K562 (cell line): ENCODE measurements around the gene TNIK. TPM values are rescaled to one million over a fixed set of nuclear protein-coding genes. Genes with fewer than 3 reads are reported as not detected.
A peak's percentile ranks its signal among the peaks of the same experiment; 100 is the strongest.

Experiments used
- BCOR ChIP-seq: fragments of 450-650 bp; IDR thresholded peaks from 2 replicates; pipeline ENCODE4 v1.6.1; 2016
- NR4A1 ChIP-seq, 2 experiments: fragments of 250-450 bp in 1 of 2; fragments of 450-650 bp in 1 of 2; sonication (Bioruptor Pico) in 1 of 2; IDR thresholded peaks; 2 replicates each; pipeline versions ENCODE4 v1.4.0 to v1.6.1; 2016 to 2020; ENCODE audit warnings: mild to moderate bottlenecking in 2 of 2, missing compliant biosample characterization in 1 of 2, missing genetic modification characterization in 1 of 2, moderate library complexity in 1 of 2
- PHB2 ChIP-seq: fragments of 450-650 bp; IDR thresholded peaks from 2 replicates; pipeline ENCODE4 v1.6.1; 2017; ENCODE audit warnings: low read depth
- PML ChIP-seq: IDR thresholded peaks from 2 replicates; pipeline ENCODE4 v1.6.1; 2012; ENCODE audit warnings: low read length, inconsistent platforms
- SRSF9 ChIP-seq: fragments of 200-400 bp; formaldehyde crosslinking; IDR thresholded peaks from 2 replicates; pipeline ENCODE4 v1.6.1; 2017; ENCODE audit warnings: low read depth, low read length, borderline replicate concordance
- TEAD1 ChIP-seq, 2 experiments: fragments of 450-650 bp in 1 of 2; sonication (generic) in 1 of 2; formaldehyde crosslinking; IDR thresholded peaks; 2 replicates each; pipeline versions ENCODE4 v1.4.0 to v1.8.0; 2020 to 2022; ENCODE audit warnings: mild to moderate bottlenecking in 2 of 2, missing genetic modification reagents in 1 of 2
- ZBTB7A ChIP-seq: IDR thresholded peaks from 2 replicates; pipeline ENCODE4 v1.6.1; 2011; ENCODE audit warnings: low read depth, mild to moderate bottlenecking, low read length, moderate library complexity, borderline replicate concordance; ENCODE audit not compliant: control insufficient read depth
- polyA plus RNA-seq, 8 experiments: library from polyadenylated mRNA; depleted of rRNA in 4 of 8; stranded (reverse) in 5 of 8; unstranded in 3 of 8; fragments of >200 nt; fragmentation: Nextera tagmentation in 2 of 8; fragmentation: Illumina TruSeq in 1 of 8; extraction: Ambion mirVana in 2 of 8; extraction: Trizol in 1 of 8; gene quantifications; 2 replicates each; pipeline versions ENCODE4 v1.2.1 to v1.2.3, GENCODE V29; 2011 to 2014; ENCODE audit warnings: inconsistent platforms in 1 of 8, missing spikeins in 1 of 8
- total RNA-seq, 7 experiments: library from RNA; depleted of rRNA in 6 of 7; stranded (reverse); fragments of >200 nt in 6 of 7; fragmentation: Illumina TruSeq in 2 of 7; extraction: Trizol in 2 of 7; gene quantifications; 2 replicates each; pipeline versions ENCODE4 v1.2.1 to v1.2.3, GENCODE V29; 2011 to 2021; ENCODE audit warnings: low replicate concordance in 1 of 7
- TF ChIP-seq, protein P1 (sequence below): fragments of 450-650 bp; IDR thresholded peaks from 2 replicates; pipeline ENCODE4 v1.6.1; 2016; ENCODE audit warnings: mild to moderate bottlenecking, moderate library complexity
- TF ChIP-seq, protein P2 (sequence below): fragments of 200-800 bp; sonication (Bioruptor generic); IDR thresholded peaks from 2 replicates; pipeline ENCODE4 v1.6.1; 2017; ENCODE audit warnings: missing genetic modification characterization, missing compliant biosample characterization
- TF ChIP-seq, protein P3 (sequence below): fragments of 250-450 bp; sonication (Bioruptor Pico); IDR thresholded peaks from 2 replicates; pipeline ENCODE4 v1.4.0; 2020

TNIK gene
- total and polyA plus RNA-seq, 9 of the 15 experiments (the other 6 are each of a cell fraction or from before 2014, with no cell fraction given), result 6.6 to 39.0 (median 24.7) TPM

DNA sequence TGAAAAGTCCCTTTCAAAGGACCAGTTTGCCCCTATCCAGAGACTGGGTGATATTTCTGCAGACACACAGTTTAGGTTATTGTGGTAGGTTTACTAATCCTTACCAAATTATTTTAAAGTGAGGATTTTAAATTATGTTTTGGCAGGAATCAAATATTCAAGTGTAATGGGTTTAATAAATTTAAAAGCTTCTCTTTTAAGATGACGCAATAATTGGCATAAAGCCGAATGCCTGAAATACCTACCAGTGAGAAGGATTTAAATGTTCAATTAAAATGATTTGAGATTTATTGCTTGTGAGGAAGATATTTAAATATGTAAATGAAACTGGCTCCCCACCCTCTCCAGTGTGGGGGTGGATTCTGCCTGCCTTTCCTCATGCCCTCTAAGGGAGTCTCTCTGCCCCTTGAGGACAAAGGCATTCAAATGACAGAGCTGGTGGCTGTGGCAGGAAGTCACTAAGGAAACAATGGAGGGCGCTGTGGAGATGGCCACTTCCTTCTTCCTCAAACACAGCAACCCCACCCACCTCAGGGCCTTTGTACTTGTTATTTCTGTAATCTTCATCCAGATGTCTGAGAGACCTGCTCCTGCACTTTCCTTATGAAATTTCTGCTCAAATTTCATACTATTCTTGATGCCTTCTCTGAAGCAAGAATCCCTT, 131.7 kb downstream of the TNIK start (continued):
- TF ChIP-seq, protein P1, sequence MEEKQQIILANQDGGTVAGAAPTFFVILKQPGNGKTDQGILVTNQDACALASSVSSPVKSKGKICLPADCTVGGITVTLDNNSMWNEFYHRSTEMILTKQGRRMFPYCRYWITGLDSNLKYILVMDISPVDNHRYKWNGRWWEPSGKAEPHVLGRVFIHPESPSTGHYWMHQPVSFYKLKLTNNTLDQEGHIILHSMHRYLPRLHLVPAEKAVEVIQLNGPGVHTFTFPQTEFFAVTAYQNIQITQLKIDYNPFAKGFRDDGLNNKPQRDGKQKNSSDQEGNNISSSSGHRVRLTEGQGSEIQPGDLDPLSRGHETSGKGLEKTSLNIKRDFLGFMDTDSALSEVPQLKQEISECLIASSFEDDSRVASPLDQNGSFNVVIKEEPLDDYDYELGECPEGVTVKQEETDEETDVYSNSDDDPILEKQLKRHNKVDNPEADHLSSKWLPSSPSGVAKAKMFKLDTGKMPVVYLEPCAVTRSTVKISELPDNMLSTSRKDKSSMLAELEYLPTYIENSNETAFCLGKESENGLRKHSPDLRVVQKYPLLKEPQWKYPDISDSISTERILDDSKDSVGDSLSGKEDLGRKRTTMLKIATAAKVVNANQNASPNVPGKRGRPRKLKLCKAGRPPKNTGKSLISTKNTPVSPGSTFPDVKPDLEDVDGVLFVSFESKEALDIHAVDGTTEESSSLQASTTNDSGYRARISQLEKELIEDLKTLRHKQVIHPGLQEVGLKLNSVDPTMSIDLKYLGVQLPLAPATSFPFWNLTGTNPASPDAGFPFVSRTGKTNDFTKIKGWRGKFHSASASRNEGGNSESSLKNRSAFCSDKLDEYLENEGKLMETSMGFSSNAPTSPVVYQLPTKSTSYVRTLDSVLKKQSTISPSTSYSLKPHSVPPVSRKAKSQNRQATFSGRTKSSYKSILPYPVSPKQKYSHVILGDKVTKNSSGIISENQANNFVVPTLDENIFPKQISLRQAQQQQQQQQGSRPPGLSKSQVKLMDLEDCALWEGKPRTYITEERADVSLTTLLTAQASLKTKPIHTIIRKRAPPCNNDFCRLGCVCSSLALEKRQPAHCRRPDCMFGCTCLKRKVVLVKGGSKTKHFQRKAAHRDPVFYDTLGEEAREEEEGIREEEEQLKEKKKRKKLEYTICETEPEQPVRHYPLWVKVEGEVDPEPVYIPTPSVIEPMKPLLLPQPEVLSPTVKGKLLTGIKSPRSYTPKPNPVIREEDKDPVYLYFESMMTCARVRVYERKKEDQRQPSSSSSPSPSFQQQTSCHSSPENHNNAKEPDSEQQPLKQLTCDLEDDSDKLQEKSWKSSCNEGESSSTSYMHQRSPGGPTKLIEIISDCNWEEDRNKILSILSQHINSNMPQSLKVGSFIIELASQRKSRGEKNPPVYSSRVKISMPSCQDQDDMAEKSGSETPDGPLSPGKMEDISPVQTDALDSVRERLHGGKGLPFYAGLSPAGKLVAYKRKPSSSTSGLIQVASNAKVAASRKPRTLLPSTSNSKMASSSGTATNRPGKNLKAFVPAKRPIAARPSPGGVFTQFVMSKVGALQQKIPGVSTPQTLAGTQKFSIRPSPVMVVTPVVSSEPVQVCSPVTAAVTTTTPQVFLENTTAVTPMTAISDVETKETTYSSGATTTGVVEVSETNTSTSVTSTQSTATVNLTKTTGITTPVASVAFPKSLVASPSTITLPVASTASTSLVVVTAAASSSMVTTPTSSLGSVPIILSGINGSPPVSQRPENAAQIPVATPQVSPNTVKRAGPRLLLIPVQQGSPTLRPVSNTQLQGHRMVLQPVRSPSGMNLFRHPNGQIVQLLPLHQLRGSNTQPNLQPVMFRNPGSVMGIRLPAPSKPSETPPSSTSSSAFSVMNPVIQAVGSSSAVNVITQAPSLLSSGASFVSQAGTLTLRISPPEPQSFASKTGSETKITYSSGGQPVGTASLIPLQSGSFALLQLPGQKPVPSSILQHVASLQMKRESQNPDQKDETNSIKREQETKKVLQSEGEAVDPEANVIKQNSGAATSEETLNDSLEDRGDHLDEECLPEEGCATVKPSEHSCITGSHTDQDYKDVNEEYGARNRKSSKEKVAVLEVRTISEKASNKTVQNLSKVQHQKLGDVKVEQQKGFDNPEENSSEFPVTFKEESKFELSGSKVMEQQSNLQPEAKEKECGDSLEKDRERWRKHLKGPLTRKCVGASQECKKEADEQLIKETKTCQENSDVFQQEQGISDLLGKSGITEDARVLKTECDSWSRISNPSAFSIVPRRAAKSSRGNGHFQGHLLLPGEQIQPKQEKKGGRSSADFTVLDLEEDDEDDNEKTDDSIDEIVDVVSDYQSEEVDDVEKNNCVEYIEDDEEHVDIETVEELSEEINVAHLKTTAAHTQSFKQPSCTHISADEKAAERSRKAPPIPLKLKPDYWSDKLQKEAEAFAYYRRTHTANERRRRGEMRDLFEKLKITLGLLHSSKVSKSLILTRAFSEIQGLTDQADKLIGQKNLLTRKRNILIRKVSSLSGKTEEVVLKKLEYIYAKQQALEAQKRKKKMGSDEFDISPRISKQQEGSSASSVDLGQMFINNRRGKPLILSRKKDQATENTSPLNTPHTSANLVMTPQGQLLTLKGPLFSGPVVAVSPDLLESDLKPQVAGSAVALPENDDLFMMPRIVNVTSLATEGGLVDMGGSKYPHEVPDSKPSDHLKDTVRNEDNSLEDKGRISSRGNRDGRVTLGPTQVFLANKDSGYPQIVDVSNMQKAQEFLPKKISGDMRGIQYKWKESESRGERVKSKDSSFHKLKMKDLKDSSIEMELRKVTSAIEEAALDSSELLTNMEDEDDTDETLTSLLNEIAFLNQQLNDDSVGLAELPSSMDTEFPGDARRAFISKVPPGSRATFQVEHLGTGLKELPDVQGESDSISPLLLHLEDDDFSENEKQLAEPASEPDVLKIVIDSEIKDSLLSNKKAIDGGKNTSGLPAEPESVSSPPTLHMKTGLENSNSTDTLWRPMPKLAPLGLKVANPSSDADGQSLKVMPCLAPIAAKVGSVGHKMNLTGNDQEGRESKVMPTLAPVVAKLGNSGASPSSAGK, result no peak
- TF ChIP-seq PML (no peak), TEAD1 (CRISPR knock-in tag; IDR thresholded peaks at IDR 0.05) (no peak), BCOR (peak; percentile 65; the same call in 1 of the 2 replicates), SRSF9 (no peak), PHB2 (no peak), NR4A1 (CRISPR knock-in tag; IDR thresholded peaks at IDR 0.05) (no peak), NR4A1 (tag; IDR thresholded peaks at IDR 0.05) (no peak), ZBTB7A (no peak)
- TF ChIP-seq, protein P2, sequence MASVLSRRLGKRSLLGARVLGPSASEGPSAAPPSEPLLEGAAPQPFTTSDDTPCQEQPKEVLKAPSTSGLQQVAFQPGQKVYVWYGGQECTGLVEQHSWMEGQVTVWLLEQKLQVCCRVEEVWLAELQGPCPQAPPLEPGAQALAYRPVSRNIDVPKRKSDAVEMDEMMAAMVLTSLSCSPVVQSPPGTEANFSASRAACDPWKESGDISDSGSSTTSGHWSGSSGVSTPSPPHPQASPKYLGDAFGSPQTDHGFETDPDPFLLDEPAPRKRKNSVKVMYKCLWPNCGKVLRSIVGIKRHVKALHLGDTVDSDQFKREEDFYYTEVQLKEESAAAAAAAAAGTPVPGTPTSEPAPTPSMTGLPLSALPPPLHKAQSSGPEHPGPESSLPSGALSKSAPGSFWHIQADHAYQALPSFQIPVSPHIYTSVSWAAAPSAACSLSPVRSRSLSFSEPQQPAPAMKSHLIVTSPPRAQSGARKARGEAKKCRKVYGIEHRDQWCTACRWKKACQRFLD (CRISPR knock-in tag), result no peak
- TF ChIP-seq, protein P3, sequence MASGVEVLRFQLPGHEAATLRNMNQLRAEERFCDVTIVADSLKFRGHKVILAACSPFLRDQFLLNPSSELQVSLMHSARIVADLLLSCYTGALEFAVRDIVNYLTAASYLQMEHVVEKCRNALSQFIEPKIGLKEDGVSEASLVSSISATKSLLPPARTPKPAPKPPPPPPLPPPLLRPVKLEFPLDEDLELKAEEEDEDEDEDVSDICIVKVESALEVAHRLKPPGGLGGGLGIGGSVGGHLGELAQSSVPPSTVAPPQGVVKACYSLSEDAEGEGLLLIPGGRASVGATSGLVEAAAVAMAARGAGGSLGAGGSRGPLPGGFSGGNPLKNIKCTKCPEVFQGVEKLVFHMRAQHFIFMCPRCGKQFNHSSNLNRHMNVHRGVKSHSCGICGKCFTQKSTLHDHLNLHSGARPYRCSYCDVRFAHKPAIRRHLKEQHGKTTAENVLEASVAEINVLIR (CRISPR knock-in tag), result no peak
